Gastrocnemius medialis (tissue), 4 donors: ENCODE measurements around the gene PPP1R14C.

Experiments
- POLR2A ChIP-seq, 2 donors: fragments of 450-650 bp; IDR thresholded peaks; one replicate each; pipeline ENCODE4 v1.6.1; 2017; ENCODE audit warnings: antibody characterized with exemption in 2 of 2, mild to moderate bottlenecking in 2 of 2, moderate library complexity in 2 of 2
- TF ChIP-seq, protein P1 (sequence below), 5 experiments: fragments of 450-650 bp in 3 of 5; fragments of 200-600 bp in 2 of 5; sonication (generic) in 2 of 5; IDR thresholded peaks in 4 of 5; conservative IDR thresholded peaks in 1 of 5; 1 replicate in 4 of 5; 2 replicates in 1 of 5; pipeline ENCODE4 v1.5.1; 2016 to 2019; ENCODE audit warnings: antibody characterized with exemption in 5 of 5, mild to moderate bottlenecking in 3 of 5, moderate library complexity in 3 of 5

DNA sequence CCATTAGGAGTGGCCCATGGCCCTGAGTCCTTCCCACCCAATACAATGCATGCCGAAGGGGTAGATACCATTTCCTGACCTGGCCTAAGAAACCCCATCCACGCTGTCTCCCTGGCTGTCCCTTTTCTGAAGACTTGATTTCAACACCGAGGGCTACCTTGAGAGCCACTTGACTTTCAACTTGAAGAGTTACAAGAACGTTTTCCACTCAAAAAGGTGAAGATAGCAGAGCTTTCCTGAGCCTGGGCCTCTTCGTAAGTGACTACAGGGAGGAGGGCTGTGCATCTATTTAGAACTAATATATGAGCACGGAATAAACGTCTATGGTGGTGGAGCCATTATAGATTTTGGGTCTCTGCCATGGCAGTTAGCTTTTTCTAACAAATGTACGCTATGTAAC is 14.4 kb upstream of the PPP1R14C start:
- TF ChIP-seq, protein P1, sequence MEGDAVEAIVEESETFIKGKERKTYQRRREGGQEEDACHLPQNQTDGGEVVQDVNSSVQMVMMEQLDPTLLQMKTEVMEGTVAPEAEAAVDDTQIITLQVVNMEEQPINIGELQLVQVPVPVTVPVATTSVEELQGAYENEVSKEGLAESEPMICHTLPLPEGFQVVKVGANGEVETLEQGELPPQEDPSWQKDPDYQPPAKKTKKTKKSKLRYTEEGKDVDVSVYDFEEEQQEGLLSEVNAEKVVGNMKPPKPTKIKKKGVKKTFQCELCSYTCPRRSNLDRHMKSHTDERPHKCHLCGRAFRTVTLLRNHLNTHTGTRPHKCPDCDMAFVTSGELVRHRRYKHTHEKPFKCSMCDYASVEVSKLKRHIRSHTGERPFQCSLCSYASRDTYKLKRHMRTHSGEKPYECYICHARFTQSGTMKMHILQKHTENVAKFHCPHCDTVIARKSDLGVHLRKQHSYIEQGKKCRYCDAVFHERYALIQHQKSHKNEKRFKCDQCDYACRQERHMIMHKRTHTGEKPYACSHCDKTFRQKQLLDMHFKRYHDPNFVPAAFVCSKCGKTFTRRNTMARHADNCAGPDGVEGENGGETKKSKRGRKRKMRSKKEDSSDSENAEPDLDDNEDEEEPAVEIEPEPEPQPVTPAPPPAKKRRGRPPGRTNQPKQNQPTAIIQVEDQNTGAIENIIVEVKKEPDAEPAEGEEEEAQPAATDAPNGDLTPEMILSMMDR (IDR thresholded peaks at IDR 0.05 in 4 of 5, conservative IDR thresholded peaks at IDR 0.05 in 1 of 5) = no peak
- no peak for TF ChIP-seq POLR2A (IDR thresholded peaks at IDR 0.05)
